A673 (cell line): ENCODE data around the gene ADAM19.

Experiments used
- CTCF ChIP-seq: fragments of 300-800, 200-600 bp; sonication (generic); conservative IDR thresholded peaks from 2 replicates; pipeline ENCODE4 v1.5.1; 2017; ENCODE audit warnings: low read depth, mild to moderate bottlenecking, antibody characterized with exemption, low read length, moderate library complexity, mixed read lengths
- EZH2 ChIP-seq: fragments of 200-600 bp; sonication (generic); IDR thresholded peaks from 2 replicates; pipeline ENCODE4 v1.6.1; 2017; ENCODE audit warnings: borderline replicate concordance, low read depth, mild to moderate bottlenecking, mixed read lengths, antibody characterized with exemption, low read length; ENCODE audit not compliant: poor library complexity, severe bottlenecking

- TF ChIP-seq CTCF: no peak
- no peak for TF ChIP-seq EZH2
Measured at GRCh38 chr5:157443041-157443549, 132.5 kb downstream of the ADAM19 start.
